Fibroblast of the aortic adventitia (primary cell): ENCODE measurements around the gene SAGE1. TPM values are rescaled to one million over a fixed set of nuclear protein-coding genes. Genes with fewer than 3 reads are reported as not detected.
"Not testable (repeated sequence)": the region's sequence is repeated elsewhere in the genome, so short reads cannot be mapped to it uniquely, and the experiment has no call there.

Experiments
- DNase-seq: peaks from one replicate; pipeline ENCODE4 v3.0.0-alpha.2; 2010; ENCODE audit warnings: low read depth
- H3K4me3 ChIP-seq: 2 replicates; pipeline ENCODE4 v1.5.1; 2011; ENCODE audit warnings: low read depth, mild to moderate bottlenecking, control low read depth, low read length, moderate library complexity
- total RNA-seq: library from RNA; depleted of rRNA; stranded (reverse); fragments of >200 nt; gene quantifications from 2 replicates; pipeline ENCODE4 v1.2.3, GENCODE V29; 2012; ENCODE audit warnings: low replicate concordance
- TF ChIP-seq, protein P1 (sequence below): IDR thresholded peaks from 2 replicates; pipeline ENCODE4 v1.5.1; 2011; ENCODE audit warnings: mild to moderate bottlenecking, low read length, control low read depth, inconsistent platforms; ENCODE audit not compliant: insufficient read depth

Gene SAGE1
- not detected in 2 replicates for total RNA-seq

- H3K4me3 ChIP-seq: no peak within 1 kb of the TSS
- no peak for DNase-seq
- TF ChIP-seq, protein P1, sequence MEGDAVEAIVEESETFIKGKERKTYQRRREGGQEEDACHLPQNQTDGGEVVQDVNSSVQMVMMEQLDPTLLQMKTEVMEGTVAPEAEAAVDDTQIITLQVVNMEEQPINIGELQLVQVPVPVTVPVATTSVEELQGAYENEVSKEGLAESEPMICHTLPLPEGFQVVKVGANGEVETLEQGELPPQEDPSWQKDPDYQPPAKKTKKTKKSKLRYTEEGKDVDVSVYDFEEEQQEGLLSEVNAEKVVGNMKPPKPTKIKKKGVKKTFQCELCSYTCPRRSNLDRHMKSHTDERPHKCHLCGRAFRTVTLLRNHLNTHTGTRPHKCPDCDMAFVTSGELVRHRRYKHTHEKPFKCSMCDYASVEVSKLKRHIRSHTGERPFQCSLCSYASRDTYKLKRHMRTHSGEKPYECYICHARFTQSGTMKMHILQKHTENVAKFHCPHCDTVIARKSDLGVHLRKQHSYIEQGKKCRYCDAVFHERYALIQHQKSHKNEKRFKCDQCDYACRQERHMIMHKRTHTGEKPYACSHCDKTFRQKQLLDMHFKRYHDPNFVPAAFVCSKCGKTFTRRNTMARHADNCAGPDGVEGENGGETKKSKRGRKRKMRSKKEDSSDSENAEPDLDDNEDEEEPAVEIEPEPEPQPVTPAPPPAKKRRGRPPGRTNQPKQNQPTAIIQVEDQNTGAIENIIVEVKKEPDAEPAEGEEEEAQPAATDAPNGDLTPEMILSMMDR: no peak
These were observed at the start of gene SAGE1, which contains the start of gene CT45A10 for GRCh38 chrX:135893294-135893817. SAGE1 (plus strand) TSS chrX:135893716; CDS start chrX:135896243, 2,527 bp downstream. CT45A10 (minus strand) TSS chrX:135893444; CDS start chrX:135885344, 8,100 bp downstream.

DNA sequence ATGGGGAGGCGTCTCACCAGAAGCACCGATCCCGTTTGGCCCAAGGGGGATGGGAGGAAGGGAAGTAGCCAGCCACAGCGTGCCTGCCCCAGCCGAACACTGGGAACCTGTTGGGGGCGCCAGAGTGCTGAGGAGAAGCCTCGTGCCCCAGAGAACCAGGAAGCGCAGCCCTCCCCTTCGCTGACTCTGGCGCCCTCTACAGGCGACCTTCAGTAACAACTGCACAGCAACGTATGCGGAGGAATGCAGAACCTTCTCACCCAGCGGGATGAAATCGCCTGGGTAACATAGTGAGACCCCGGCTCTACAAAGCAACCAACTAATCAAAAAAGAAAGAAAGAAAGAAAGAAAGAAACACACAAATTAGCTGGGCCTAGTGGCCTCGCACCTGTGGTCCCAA, 39.1 kb upstream of the SAGE1 start, which contains the start of gene CT45A8:
Gene CT45A8, minus strand, starts transcription at position 101 of the 400 bp plus-strand sequence. CDS start 3,755 bp downstream, outside the sequence.
- not testable (repeated sequence) for DNase-seq, H3K4me3 ChIP-seq

GRCh38 chrX:135871712-135872111, 21.8 kb upstream of the SAGE1 start, which contains the start of gene CT45A9:
CT45A9 (minus strand) TSS chrX:135871812; CDS start chrX:135868061, 3,751 bp downstream.
- DNase-seq, H3K4me3 ChIP-seq: not testable (repeated sequence)

DNA sequence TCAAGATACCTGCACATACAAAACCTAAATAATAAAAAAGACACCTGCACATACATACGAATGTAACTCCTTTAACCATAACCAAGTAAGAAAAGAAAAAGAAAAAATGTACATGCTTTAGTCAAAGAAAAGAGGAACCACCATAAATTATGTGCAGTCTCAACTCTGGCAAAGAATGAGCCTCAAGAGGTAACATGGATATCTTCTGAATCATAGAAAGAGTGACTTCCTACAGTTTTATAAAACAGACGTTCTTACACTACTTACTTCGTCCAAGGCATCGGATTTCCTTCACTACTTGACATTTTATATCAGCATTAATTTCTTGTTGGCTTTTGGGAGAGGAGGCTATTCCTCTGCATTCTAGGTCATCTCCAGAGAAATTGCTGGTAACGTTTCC, 10.8 kb upstream of the SAGE1 start:
- DNase-seq, H3K4me3 ChIP-seq: not testable (repeated sequence)

GRCh38 chrX:135888230-135888629, 5.3 kb upstream of the SAGE1 start:
- not testable (repeated sequence) for DNase-seq, H3K4me3 ChIP-seq

- not testable (repeated sequence) for DNase-seq, H3K4me3 ChIP-seq
These were observed 4.5 kb upstream of the SAGE1 start for GRCh38 chrX:135888976-135889375.

DNA sequence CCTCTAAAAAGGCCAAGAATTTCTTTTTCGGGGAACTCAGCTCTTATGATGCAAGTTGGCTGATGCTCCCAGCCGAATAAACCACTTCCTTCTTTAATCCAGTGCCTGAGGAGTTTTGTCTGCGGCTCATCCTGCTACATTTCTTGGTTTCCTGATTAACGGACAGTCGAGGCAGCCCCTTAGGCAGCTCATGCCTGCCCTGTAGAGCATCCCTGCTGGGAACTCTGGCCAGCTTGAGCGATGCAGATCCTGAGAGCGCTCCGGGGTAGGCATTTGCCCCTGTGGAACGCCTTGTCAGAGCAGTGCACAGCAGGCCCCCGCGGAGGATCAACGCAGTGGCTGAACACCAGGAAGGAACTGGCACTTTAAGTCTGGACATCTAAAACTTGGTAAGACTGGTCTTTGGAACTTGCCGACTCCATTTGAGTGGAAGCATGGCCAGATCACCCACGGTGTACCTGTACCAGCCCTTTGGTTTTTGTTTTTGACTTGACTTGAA, 3.4 kb upstream of the SAGE1 start:
- DNase-seq: no peak
- H3K4me3 ChIP-seq: no peak overlapping the region
- TF ChIP-seq, protein P1: no peak

DNA sequence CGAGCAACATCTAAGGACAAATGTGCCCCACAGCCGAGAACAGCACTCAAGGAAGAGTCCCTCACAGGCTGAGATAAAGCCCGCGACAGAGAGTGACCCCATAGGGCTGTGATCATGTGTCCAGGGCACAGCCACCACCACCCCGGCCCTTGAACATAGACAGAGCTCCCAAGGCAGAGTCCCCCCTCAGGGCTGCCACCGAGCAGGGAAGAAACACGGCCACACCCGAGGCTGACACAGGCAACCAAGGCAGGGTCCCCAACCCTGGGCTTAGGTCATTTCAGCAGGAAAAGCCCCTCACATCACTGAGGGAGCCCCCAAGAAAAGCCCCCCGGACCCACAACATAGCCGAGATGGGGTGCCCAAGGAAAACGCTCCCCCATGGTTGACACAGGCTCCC, 735 bp upstream of the SAGE1 start:
- TF ChIP-seq, protein P1: no peak
- no peak overlapping the region for H3K4me3 ChIP-seq
- DNase-seq: no peak

GRCh38 chrX:135910251-135910650, 16.7 kb downstream of the SAGE1 start:
- no peak for DNase-seq
- H3K4me3 ChIP-seq: no peak overlapping the region
- TF ChIP-seq, protein P1: no peak
